Measurements from ENCODE around the gene LCN10.
"Not testable (repeated sequence)": the region's sequence is repeated elsewhere in the genome, so short reads cannot be mapped to it uniquely, and the experiment has no call there.

LCN10 gene

DNA sequence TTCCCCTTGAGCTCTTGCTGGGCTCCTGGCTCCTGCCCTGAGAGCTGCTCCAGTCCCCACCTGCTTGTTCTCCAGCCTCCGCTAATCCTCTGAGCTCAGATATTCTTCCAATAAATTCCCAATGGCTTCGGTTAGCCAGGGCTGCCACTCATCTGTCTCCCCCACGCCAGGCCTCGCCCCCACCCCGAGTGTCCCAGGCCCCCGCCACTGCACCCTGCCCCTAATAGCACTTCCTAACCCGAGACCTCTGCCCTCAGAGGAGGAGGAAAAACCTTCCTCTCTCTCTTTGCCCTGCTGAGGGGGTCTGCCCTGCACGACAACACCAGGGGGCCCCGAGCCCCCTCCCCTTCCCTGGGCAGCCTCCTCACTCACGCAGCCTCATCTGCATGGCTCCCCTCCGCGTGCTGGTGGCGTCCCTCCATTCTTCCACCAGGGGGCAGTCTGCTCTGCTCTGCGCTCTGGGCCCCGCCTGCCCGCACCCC, 27.0 kb upstream of the LCN10 start:
- H3K9me2 ChIP-seq (ENCODE audit: low read depth, low read length): no peaks in the 10 kb centered on the region
- H3K27me3 ChIP-seq (ENCODE audit: insufficient read depth, low read length): peaks cover 3% of the 10 kb centered on the region; the same call in 1 of the 2 replicates
- TF ChIP-seq, protein P1, sequence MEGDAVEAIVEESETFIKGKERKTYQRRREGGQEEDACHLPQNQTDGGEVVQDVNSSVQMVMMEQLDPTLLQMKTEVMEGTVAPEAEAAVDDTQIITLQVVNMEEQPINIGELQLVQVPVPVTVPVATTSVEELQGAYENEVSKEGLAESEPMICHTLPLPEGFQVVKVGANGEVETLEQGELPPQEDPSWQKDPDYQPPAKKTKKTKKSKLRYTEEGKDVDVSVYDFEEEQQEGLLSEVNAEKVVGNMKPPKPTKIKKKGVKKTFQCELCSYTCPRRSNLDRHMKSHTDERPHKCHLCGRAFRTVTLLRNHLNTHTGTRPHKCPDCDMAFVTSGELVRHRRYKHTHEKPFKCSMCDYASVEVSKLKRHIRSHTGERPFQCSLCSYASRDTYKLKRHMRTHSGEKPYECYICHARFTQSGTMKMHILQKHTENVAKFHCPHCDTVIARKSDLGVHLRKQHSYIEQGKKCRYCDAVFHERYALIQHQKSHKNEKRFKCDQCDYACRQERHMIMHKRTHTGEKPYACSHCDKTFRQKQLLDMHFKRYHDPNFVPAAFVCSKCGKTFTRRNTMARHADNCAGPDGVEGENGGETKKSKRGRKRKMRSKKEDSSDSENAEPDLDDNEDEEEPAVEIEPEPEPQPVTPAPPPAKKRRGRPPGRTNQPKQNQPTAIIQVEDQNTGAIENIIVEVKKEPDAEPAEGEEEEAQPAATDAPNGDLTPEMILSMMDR (IDR thresholded peaks at IDR 0.05; ENCODE audit: low read length): peak; percentile 52
- no peak for TF ChIP-seq EZH2 (IDR thresholded peaks at IDR 0.05; ENCODE audit: borderline replicate concordance, low read length)
- no peaks in the 10 kb centered on the region for H3K79me2 ChIP-seq (ENCODE audit: insufficient read depth, low read length)
- H3K36me3 ChIP-seq (ENCODE audit: insufficient read depth, low read length): peaks cover 5% of the 10 kb centered on the region; the same call in 1 of the 2 replicates
- no peak overlapping the region for H3K4me2 ChIP-seq (ENCODE audit: low read length)
- no peaks in the 10 kb centered on the region for H3F3A ChIP-seq (ENCODE audit: insufficient read depth, low read length)
- no peak overlapping the region for H3K27ac ChIP-seq (ENCODE audit: low read depth, low read length, poor library complexity, severe bottlenecking)
- H3K4me1 ChIP-seq (ENCODE audit: insufficient read depth, low read length, severe bottlenecking): peaks cover 5% of the 10 kb centered on the region
- H3K9me3 ChIP-seq (ENCODE audit: low read length): peaks cover 5% of the 10 kb centered on the region; the same call in 1 of the 2 replicates
- no peaks in the 10 kb centered on the region for H4K20me1 ChIP-seq (ENCODE audit: insufficient read depth, low read length)
- H3K9ac ChIP-seq (ENCODE audit: low read length): no peak overlapping the region
- no peak overlapping the region for H2AFZ ChIP-seq (ENCODE audit: low read length)
- H3K4me3 ChIP-seq (ENCODE audit: low read depth, low read length, poor library complexity, severe bottlenecking): no peak overlapping the region

DNA sequence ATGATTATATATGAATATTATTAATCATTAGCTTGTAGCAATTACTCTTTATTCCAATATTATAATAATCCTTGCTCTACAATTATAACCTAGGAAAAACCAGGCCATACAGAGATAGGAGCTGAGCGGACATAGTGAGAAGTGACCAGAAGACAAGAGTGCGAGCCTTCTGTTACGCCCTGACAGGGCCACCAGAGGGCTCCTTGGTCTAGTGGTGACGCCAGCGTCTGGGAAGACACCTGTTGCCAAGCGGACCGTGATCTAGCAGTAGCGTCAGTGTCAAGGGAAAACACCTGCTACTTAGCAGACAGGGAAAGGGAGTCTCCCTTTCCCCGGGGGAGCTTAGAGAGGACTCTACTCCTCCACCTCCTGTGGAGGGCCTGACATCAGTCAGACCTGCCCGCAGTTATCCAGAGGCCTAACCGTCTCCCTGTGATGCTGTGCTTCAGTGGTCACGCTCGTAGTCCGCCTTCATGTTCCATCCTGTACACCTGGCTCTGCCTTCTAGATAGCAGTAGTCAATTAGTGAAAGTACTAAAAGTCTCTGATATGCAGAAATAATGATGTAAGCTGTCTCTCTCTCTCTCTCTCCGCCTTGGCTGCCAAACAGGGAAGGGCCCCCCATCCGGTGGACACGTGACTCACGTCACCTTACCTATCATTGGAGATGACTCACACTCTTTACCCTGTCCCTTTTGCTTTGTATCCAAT, 23.8 kb upstream of the LCN10 start:
- H3K9me2 ChIP-seq (ENCODE audit: low read depth, low read length); H3K36me3 ChIP-seq (ENCODE audit: insufficient read depth, low read length); H3K4me3 ChIP-seq (ENCODE audit: low read depth, low read length, poor library complexity, severe bottlenecking); H3K9ac ChIP-seq (ENCODE audit: low read length); H4K20me1 ChIP-seq (ENCODE audit: insufficient read depth, low read length); H3F3A ChIP-seq (ENCODE audit: insufficient read depth, low read length); H3K4me2 ChIP-seq (ENCODE audit: low read length); H3K9me3 ChIP-seq (ENCODE audit: low read length); H3K27me3 ChIP-seq (ENCODE audit: insufficient read depth, low read length); H3K27ac ChIP-seq (ENCODE audit: low read depth, low read length, poor library complexity, severe bottlenecking); H3K79me2 ChIP-seq (ENCODE audit: insufficient read depth, low read length); H2AFZ ChIP-seq (ENCODE audit: low read length); H3K4me1 ChIP-seq (ENCODE audit: insufficient read depth, low read length, severe bottlenecking): not testable (repeated sequence)

DNA sequence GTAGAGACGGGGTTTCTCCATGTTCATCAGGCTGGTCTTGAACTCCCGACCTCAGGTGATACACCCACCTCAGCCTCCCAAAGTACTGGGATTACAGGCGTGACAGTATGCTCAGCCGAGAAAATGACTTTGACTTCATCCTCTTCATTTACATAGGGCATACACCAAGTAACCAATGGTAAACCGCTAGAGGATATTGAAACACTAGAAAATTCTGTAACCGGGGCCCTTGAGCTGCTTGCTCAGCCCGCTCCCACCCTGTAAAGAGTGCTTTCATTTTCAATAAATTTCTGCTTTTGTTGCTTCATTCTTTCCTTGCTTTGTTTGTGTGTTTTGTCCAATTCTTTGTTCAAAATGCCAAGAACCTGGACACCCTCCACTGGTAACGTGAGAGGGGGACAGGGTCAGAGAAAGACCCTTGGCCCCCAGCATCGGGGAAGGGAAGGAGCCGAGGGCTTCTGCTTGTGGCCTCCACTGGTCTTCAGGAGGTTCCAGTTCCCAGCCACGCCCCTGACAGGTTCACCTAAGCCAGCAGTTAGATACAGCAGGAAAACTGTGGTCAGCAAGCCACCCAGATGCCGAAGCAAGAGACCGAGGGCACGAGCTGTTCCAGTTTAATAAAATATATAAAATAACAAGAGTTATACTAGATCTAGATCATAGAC, 23.1 kb upstream of the LCN10 start:
- H3K4me1 ChIP-seq (ENCODE audit: insufficient read depth, low read length, severe bottlenecking): not testable (repeated sequence)

DNA sequence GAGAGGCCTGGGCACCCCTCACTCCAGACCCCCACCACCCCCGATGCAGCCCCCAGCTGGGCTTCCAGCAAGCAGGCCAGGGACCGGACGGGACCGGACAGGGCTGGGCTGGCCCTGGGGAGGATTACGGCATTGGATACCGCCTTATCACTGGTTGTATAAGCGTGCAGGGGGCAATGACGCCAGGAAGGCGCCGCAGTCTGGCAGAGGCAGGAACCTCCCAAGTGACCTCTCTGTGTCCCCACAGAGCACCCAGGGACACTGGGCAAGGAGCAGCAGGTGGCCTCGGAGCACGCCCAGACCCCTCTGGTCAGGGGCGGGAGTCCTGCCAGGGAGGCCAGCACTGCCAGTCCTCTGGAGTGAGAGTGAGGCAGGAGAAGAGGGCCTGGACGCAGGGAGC, 22.3 kb upstream of the LCN10 start:
- H3K79me2 ChIP-seq (ENCODE audit: insufficient read depth, low read length): no peaks in the 10 kb centered on the region
- TF ChIP-seq, protein P1 (IDR thresholded peaks at IDR 0.05; ENCODE audit: low read length): no peak
- TF ChIP-seq EZH2 (IDR thresholded peaks at IDR 0.05; ENCODE audit: borderline replicate concordance, low read length): no peak
- H3K4me2 ChIP-seq (ENCODE audit: low read length): no peak overlapping the region
- no peak overlapping the region for H3K9ac ChIP-seq (ENCODE audit: low read length)
- no peaks in the 10 kb centered on the region for H4K20me1 ChIP-seq (ENCODE audit: insufficient read depth, low read length)
- no peaks in the 10 kb centered on the region for H3K4me1 ChIP-seq (ENCODE audit: insufficient read depth, low read length, severe bottlenecking)
- no peaks in the 10 kb centered on the region for H3K9me3 ChIP-seq (ENCODE audit: low read length)
- H3K27ac ChIP-seq (ENCODE audit: low read depth, low read length, poor library complexity, severe bottlenecking): no peak overlapping the region
- H3K9me2 ChIP-seq (ENCODE audit: low read depth, low read length): no peaks in the 10 kb centered on the region
- no peaks in the 10 kb centered on the region for H3K36me3 ChIP-seq (ENCODE audit: insufficient read depth, low read length)
- 0 out of 2 replicates have a peak, but pooled peaks cover 5% of the 10 kb centered on the region for H3K27me3 ChIP-seq (ENCODE audit: insufficient read depth, low read length)
- no peak overlapping the region for H3K4me3 ChIP-seq (ENCODE audit: low read depth, low read length, poor library complexity, severe bottlenecking)
- no peak overlapping the region for H2AFZ ChIP-seq (ENCODE audit: low read length)
- H3F3A ChIP-seq (ENCODE audit: insufficient read depth, low read length): no peaks in the 10 kb centered on the region

More for the DNA sequence above, 23.1 kb upstream of the LCN10 start:
- H3K36me3 ChIP-seq (ENCODE audit: insufficient read depth, low read length); H3K9me2 ChIP-seq (ENCODE audit: low read depth, low read length); H4K20me1 ChIP-seq (ENCODE audit: insufficient read depth, low read length); H3K79me2 ChIP-seq (ENCODE audit: insufficient read depth, low read length); H3K9ac ChIP-seq (ENCODE audit: low read length); H3K4me2 ChIP-seq (ENCODE audit: low read length); H3K4me3 ChIP-seq (ENCODE audit: low read depth, low read length, poor library complexity, severe bottlenecking); H3K9me3 ChIP-seq (ENCODE audit: low read length); H2AFZ ChIP-seq (ENCODE audit: low read length); H3K27me3 ChIP-seq (ENCODE audit: insufficient read depth, low read length); H3F3A ChIP-seq (ENCODE audit: insufficient read depth, low read length); H3K27ac ChIP-seq (ENCODE audit: low read depth, low read length, poor library complexity, severe bottlenecking): not testable (repeated sequence)
